ENCODE data around the gene TOLLIP. TPM values are rescaled to one million over a fixed set of nuclear protein-coding genes. Genes with fewer than 3 reads are reported as not detected.

The TOLLIP gene
- total and polyA plus RNA-seq, 2 of the 8 experiments (the other 6 are each of a cell fraction or from before 2014, with no cell fraction given) = 23.7 to 34.7 TPM

DNA sequence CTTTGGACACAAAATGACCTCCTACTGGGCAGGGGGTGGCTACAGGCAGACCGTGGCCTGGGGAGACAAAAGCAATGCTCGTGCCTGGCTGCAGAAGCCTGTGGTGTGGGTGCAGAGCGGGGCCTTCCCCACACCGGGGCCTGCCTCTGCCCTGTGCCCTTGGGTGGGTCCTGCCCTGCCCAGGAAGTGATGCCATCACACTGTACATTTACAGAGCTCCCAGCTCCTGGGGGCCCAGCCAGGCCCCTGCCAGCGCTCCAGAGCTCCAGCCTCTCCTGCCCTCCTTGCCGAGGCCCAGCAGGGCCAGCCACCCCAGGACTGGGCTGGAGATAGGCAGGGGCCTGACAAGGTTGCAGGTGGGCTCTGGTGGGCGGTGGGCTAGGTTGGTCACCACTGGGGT, 46.4 kb downstream of the TOLLIP start:
- Histone ChIP-seq H2BK20ac (ENCODE audit: low read length) (no peak overlapping the region), H3K23me2 (ENCODE audit: low read depth, low read length) (no peaks in the 10 kb centered on the region; the same call in 1 of the 2 replicates), H2AK5ac (ENCODE audit: low read depth, low read length) (no peak overlapping the region), H2BK15ac (ENCODE audit: low read length) (no peak overlapping the region), H2BK120ac (replicated peaks; ENCODE audit: low read depth, low read length) (no peak overlapping the region), H3K18ac (ENCODE audit: extremely low read depth, low read length) (no peak overlapping the region), H3K23ac (ENCODE audit: insufficient read length) (no peak overlapping the region), H3K79me2 (ENCODE audit: control insufficient read depth in 1 of 2, insufficient read depth in 2 of 2, low read length in 2 of 2) (no peaks in the 10 kb centered on the region), H3K27me3 (replicated peaks in 1 of 4; ENCODE audit: control insufficient read depth in 3 of 4, extremely low read depth in 1 of 4, insufficient read depth in 3 of 4, low read length in 3 of 4) (no peaks in the 10 kb centered on the region), H2BK5ac (ENCODE audit: low read depth, low read length) (no peak overlapping the region; the same call in 1 of the 2 replicates), H3K27ac (ENCODE audit: low read depth, low read length) (no peak overlapping the region; the same call in 1 of the 2 replicates), H3K4ac (replicated peaks; ENCODE audit: insufficient read length, low read depth, low read length) (no peak overlapping the region), H4K8ac (ENCODE audit: extremely low read depth, insufficient read depth, low read length) (peak overlapping the region; percentile 59; the same call in 1 of the 2 replicates), H3K56ac (replicated peaks; ENCODE audit: insufficient read length, low read depth, low read length) (no peak overlapping the region), H4K20me1 (replicated peaks in 1 of 2; ENCODE audit: control insufficient read depth in 1 of 2, insufficient read depth in 2 of 2, low read length in 2 of 2) (no peaks in the 10 kb centered on the region), H4K91ac (replicated peaks; ENCODE audit: insufficient read length, low read length) (peak overlapping the region; percentile 73), H3K36me3 (ENCODE audit: control insufficient read depth in 2 of 4, insufficient read depth in 4 of 4, low read length in 3 of 4) (no peaks in the 10 kb centered on the region), H3K9me3 (ENCODE audit: insufficient read depth in 2 of 2, low read depth in 1 of 2, low read length in 1 of 2) (peaks cover 0 to 9% of the 10 kb centered on the region in 2 experiments; a peak in 2 of 4 replicates), H2AFZ (ENCODE audit: low read length) (no peak overlapping the region; the same call in 1 of the 2 replicates), H3K4me1 (replicated peaks in 1 of 4; ENCODE audit: control insufficient read depth in 3 of 4, insufficient read depth in 4 of 4, low read length in 3 of 4) (peaks cover 0 to 14% (median 6%) of the 10 kb centered on the region in 4 experiments; a peak in 5 of 7 replicates), H3K4me2 (ENCODE audit: insufficient read depth in 1 of 2, low read depth in 2 of 2, low read length in 2 of 2) (peak overlapping the region; percentile 54 to 92), H3K14ac (ENCODE audit: insufficient read length) (no peak overlapping the region), H3K79me1 (ENCODE audit: low read depth, low read length) (no peaks in the 10 kb centered on the region), H2BK12ac (ENCODE audit: low read depth, low read length) (no peak overlapping the region; the same call in 1 of the 2 replicates), H4K5ac (ENCODE audit: insufficient read length, low read depth, low read length) (peak overlapping the region; percentile 65), H3K4me3 (ENCODE audit: extremely low read depth in 1 of 4, insufficient read depth in 2 of 4, low read depth in 3 of 4, low read length in 4 of 4) (peak overlapping the region; percentile 11 to 58 (median 33); a peak in 6 of 8 replicates), H3K9ac (replicated peaks in 1 of 4; ENCODE audit: extremely low read depth in 1 of 4, low read depth in 3 of 4, low read length in 3 of 4) (no peak overlapping the region)
- FAIRE-seq (no peak), DNase-seq (ENCODE audit: low read depth in 1 of 2, low spot score in 2 of 2) (no peak)
- TF ChIP-seq NRF1 (IDR thresholded peaks at IDR 0.05; ENCODE audit: low read depth, low read length) = no peak
- TF ChIP-seq, protein P1, sequence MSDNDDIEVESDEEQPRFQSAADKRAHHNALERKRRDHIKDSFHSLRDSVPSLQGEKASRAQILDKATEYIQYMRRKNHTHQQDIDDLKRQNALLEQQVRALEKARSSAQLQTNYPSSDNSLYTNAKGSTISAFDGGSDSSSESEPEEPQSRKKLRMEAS (IDR thresholded peaks at IDR 0.05) = no peak
- no peak for TF ChIP-seq SIN3A (conservative IDR thresholded peaks at IDR 0.05 in 1 of 2, IDR thresholded peaks at IDR 0.05 in 1 of 2; ENCODE audit: low read depth in 1 of 2, low read length in 2 of 2)
- no peak for TF ChIP-seq CTBP2 (IDR thresholded peaks at IDR 0.05; ENCODE audit: borderline replicate concordance, insufficient read depth, insufficient read length, low read length)
- no peak for TF ChIP-seq CBX8 (IDR thresholded peaks at IDR 0.05; ENCODE audit: borderline replicate concordance, low read depth, low read length)
- TF ChIP-seq RNF2 (IDR thresholded peaks at IDR 0.05; ENCODE audit: borderline replicate concordance, low read depth, low read length, missing control alignments, poor library complexity, severe bottlenecking) = no peak
- TF ChIP-seq CEBPB (IDR thresholded peaks at IDR 0.05; ENCODE audit: low read depth, low read length) = no peak
- TF ChIP-seq TBP (IDR thresholded peaks at IDR 0.05; ENCODE audit: low read depth, low read length) = no peak
- no peak for TF ChIP-seq SP1 (IDR thresholded peaks at IDR 0.05; ENCODE audit: low read depth, low read length)
- no peak for TF ChIP-seq KDM5A (IDR thresholded peaks at IDR 0.05; ENCODE audit: low read length)
- TF ChIP-seq POU5F1 (IDR thresholded peaks at IDR 0.05; ENCODE audit: low read depth, low read length) = no peak
- CTCF ChIA-PET (ENCODE audit: partially characterized antibody) = interaction anchor here (0.6 to 1.6 kb wide), 5 partner anchors 13 to 126 kb away, joined by 3 to 7 read pairs (median 3); no protein-coding TSS in a partner anchor
- POLR2A ChIA-PET (ENCODE audit: partially characterized antibody) = interaction anchor here (0.6 to 1.2 kb wide), 3 partner anchors 13 to 156 kb away, joined by 3 read pairs; no protein-coding TSS in a partner anchor
- WGBS, 2 experiments (ENCODE audit: extremely low coverage in 1 of 2, insufficient coverage in 1 of 2, insufficient read length in 1 of 2, insufficient replicate concordance in 2 of 2, low coverage in 1 of 2, low lambda C conversion rate in 2 of 2, missing lambda C conversion rate in 1 of 2) = 68% methylated on average over 7 of the region's 7 CpGs; no CpG with 5 or more reads in 1 of the 2 experiments
